ENCODE measurements around the gene TPM3.
"Not testable (repeated sequence)": the region's sequence is repeated elsewhere in the genome, so short reads cannot be mapped to it uniquely, and the experiment has no call there.

Gene TPM3

DNA sequence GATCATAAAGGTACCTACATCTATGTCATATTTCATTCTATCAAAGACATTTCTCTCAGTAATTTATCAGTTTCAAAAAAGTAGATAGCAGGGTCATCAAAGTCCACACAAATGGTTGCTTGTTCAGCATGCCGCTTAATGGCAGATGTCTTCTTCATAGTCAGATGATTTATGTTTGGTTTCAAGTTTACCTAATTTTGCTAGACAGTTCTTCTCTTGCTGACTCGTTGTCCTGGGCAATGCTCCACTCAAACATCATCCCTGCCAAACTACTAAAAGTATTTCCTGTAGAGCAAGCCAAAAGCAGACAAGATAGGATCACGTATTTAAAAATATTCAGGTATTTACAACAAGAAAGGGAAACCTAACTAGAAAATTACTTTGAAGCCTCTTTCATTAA is 50.7 kb downstream of the TPM3 start:
- POLR2A ChIA-PET: no interaction called here
- no peak for DNase-seq (ENCODE audit: extremely low spot score)
- TF ChIP-seq, protein P1, sequence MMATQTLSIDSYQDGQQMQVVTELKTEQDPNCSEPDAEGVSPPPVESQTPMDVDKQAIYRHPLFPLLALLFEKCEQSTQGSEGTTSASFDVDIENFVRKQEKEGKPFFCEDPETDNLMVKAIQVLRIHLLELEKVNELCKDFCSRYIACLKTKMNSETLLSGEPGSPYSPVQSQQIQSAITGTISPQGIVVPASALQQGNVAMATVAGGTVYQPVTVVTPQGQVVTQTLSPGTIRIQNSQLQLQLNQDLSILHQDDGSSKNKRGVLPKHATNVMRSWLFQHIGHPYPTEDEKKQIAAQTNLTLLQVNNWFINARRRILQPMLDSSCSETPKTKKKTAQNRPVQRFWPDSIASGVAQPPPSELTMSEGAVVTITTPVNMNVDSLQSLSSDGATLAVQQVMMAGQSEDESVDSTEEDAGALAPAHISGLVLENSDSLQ (IDR thresholded peaks at IDR 0.05): peak; percentile 37; the same call in 1 of the 2 replicates
- no peak for TF ChIP-seq BHLHE40 (IDR thresholded peaks at IDR 0.05; ENCODE audit: borderline replicate concordance)
- CTCF ChIA-PET: no interaction called here

DNA sequence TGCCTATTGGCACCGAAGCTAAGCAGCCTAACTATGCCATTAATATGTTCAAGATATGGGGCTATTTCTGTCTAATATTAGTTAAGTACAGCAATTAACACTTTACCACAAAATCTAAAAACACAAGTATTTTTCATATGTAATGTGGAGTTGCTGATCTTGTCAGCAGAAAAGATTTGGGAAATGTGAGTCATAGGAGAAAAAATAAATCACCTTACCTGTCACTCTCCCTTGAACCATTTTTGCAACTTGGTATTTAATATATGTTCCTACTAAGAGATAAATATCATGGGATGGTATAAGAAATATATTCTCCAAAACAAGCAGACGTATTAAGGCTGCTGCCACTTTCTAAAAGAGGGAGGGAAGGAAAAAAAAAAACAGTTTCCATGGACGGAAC is 54.0 kb downstream of the TPM3 start:
- TF ChIP-seq FOXA1 (IDR thresholded peaks at IDR 0.05) (no peak), LEF1 (IDR thresholded peaks at IDR 0.05; ENCODE audit: borderline replicate concordance) (no peak), L3MBTL2 (conservative IDR thresholded peaks at IDR 0.05) (no peak), HDGF (IDR thresholded peaks at IDR 0.05; ENCODE audit: borderline replicate concordance) (no peak), BHLHE40 (IDR thresholded peaks at IDR 0.05; ENCODE audit: borderline replicate concordance) (no peak)
- TF ChIP-seq, protein P1 (IDR thresholded peaks at IDR 0.05): peak; percentile 71
- ChIA-PET POLR2A (no interaction called here), CTCF (no interaction called here)
- no peak for DNase-seq (ENCODE audit: extremely low spot score)

DNA sequence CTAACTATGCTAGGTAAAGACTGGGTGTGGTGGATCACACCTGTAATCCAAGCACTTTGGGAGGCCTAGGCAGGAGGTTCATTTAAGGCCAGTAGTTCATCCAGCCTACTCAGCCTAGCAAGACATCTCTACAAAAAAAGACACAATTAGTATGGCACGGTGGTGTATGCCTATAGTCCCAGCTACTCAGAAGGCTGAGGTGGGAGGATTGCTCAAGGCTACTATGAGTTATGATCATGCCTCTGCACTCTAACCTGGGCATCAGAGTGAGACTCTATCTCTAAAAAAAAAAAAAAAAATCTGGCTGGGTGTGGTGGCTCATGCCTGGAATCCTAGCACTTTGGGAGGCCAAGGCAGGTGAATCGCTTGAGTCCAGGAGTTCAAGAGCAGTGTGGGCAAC is 58.6 kb downstream of the TPM3 start:
- TF ChIP-seq CTBP1 (IDR thresholded peaks at IDR 0.05; ENCODE audit: borderline replicate concordance): no peak
- no peak for TF ChIP-seq FOXA1 (IDR thresholded peaks at IDR 0.05)
- no peak for TF ChIP-seq ELF4 (IDR thresholded peaks at IDR 0.05)
- TF ChIP-seq L3MBTL2 (conservative IDR thresholded peaks at IDR 0.05): no peak
- TF ChIP-seq ARNT (IDR thresholded peaks at IDR 0.05): no peak
- no peak for TF ChIP-seq FOXM1 (IDR thresholded peaks at IDR 0.05; ENCODE audit: borderline replicate concordance)
- no peak for TF ChIP-seq SUZ12 (IDR thresholded peaks at IDR 0.05)
- no peak for TF ChIP-seq TARDBP (IDR thresholded peaks at IDR 0.05)
- TF ChIP-seq BHLHE40 (IDR thresholded peaks at IDR 0.05; ENCODE audit: borderline replicate concordance): no peak
- TF ChIP-seq, protein P1 (IDR thresholded peaks at IDR 0.05): no peak
- TF ChIP-seq SP1 (IDR thresholded peaks at IDR 0.05): no peak
- TF ChIP-seq ZNF384 (IDR thresholded peaks at IDR 0.05): no peak
- TF ChIP-seq FOXK2 (IDR thresholded peaks at IDR 0.05): no peak
- no peak for TF ChIP-seq HDGF (IDR thresholded peaks at IDR 0.05; ENCODE audit: borderline replicate concordance)
- TF ChIP-seq NFRKB (IDR thresholded peaks at IDR 0.05): no peak
- TF ChIP-seq LEF1 (IDR thresholded peaks at IDR 0.05; ENCODE audit: borderline replicate concordance): no peak
- POLR2A ChIA-PET: no interaction called here
- no peak for DNase-seq (ENCODE audit: extremely low spot score)
- CTCF ChIA-PET: no interaction called here

DNA sequence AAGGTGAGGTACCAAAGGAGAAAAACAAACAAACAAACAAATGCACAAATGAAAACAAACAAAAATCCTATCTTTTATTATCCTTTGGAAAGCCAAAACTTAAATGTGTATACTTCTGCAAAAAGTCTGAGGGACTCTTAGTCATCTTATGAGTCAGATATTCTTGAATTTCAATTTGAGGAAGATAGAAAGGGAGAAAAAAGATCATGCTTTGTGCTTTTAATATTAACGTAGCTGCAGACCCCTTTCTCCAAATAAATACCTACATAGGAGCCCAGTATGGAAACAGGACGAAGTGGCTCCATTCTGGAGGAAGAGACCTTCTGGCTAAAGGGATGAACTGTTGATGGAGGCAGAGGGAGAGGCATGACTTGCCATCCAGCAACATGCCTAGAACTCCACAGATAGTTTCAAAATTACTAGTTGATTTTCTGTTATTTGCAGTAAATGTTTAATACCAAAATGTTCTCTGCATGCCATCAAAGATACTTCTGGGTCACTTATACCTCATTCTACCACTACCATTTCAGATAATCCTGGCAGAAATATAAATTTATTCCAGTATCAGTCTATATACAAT is 62.4 kb downstream of the TPM3 start:
- ChIA-PET POLR2A (interaction anchor here (0.6 kb wide), 1 partner anchor 77 kb away, joined by 5 read pairs; the partner anchor contains the start of gene CFAP141), CTCF (no interaction called here)
- TF ChIP-seq ELF4 (IDR thresholded peaks at IDR 0.05): no peak
- TF ChIP-seq CTBP1 (IDR thresholded peaks at IDR 0.05; ENCODE audit: borderline replicate concordance): no peak
- no peak for TF ChIP-seq SUZ12 (IDR thresholded peaks at IDR 0.05)
- TF ChIP-seq L3MBTL2 (conservative IDR thresholded peaks at IDR 0.05): no peak
- TF ChIP-seq LEF1 (IDR thresholded peaks at IDR 0.05; ENCODE audit: borderline replicate concordance): no peak
- no peak for TF ChIP-seq BHLHE40 (IDR thresholded peaks at IDR 0.05; ENCODE audit: borderline replicate concordance)
- no peak for DNase-seq (ENCODE audit: extremely low spot score)

DNA sequence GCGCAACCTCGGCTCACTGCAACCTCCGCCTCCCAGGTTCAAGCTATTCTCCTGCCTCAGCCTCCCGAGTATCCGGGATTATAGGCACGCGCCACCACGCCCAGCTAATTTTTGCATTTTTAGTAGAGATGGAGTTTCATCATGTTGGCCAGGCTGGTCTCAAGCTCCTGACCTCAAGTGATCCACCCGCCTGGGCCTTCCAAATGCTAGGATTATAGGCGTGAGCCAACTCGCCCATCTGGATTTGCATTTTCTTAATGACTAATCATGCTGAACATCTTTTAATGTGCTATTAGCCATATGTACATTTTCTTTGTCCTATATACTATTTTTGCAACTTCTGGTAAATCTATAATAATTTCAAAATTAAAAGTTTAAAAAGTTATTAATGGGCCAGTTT is 68.7 kb downstream of the TPM3 start:
- CTCF ChIA-PET: interaction anchor here (0.6 kb wide), 1 partner anchor 25 kb away, joined by 3 read pairs; no protein-coding TSS in a partner anchor
- POLR2A ChIA-PET: not testable (repeated sequence)

DNA sequence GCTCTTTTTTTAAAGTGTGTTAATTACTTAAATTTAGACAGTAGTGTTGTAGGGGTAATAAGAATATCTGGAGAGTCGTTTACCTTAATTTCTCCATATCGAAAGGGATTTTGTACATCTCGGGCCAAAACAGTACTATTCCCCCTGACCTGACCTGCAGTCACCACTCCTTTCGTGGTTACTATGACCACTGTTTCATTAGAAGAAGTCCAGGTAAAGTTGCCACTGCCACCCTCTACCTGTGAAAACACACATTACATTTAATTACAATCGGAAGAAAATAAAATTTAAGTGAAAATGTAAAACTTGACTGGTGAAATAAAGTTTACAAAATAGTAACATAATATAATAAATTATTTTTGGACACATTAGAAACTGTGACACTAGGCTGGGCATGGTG is 74.3 kb downstream of the TPM3 start:
- ChIA-PET CTCF (interaction anchor here (0.7 kb wide), 1 partner anchor 433 kb away, joined by 3 read pairs; no protein-coding TSS in a partner anchor), POLR2A (no interaction called here)
- TF ChIP-seq ARNT (IDR thresholded peaks at IDR 0.05) (no peak), HDGF (IDR thresholded peaks at IDR 0.05; ENCODE audit: borderline replicate concordance) (no peak), LEF1 (IDR thresholded peaks at IDR 0.05; ENCODE audit: borderline replicate concordance) (no peak), FOXA1 (IDR thresholded peaks at IDR 0.05) (no peak), SP1 (IDR thresholded peaks at IDR 0.05) (no peak), L3MBTL2 (conservative IDR thresholded peaks at IDR 0.05) (no peak), BHLHE40 (IDR thresholded peaks at IDR 0.05; ENCODE audit: borderline replicate concordance) (no peak)
- no peak for DNase-seq (ENCODE audit: extremely low spot score)

More for the DNA sequence above, 68.7 kb downstream of the TPM3 start:
- DNase-seq (ENCODE audit: extremely low spot score): not testable (repeated sequence)

DNA sequence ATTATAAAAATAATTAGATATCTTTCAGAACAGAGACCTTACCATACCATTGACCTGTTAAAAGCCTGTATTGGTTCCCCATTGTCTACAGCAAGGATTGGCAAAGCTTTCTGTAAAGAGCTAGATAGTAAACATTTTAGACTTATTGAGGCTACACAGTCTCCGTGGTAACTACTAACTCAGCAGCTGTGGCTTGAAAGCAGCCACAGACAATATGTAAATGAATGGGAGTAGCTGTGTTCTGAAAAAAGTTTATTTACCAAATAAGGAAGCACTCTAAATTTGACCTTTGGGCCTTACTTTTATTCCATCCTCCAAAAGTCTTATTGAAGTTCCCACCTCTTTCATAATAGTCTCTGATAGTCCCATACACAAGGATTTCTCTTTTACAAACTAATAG is 76.7 kb downstream of the TPM3 start:
- TF ChIP-seq L3MBTL2 (conservative IDR thresholded peaks at IDR 0.05) (no peak), ELF4 (IDR thresholded peaks at IDR 0.05) (no peak), FOXK2 (IDR thresholded peaks at IDR 0.05) (no peak), LEF1 (IDR thresholded peaks at IDR 0.05; ENCODE audit: borderline replicate concordance) (no peak), SUZ12 (IDR thresholded peaks at IDR 0.05) (no peak), NFRKB (IDR thresholded peaks at IDR 0.05) (no peak), FOXM1 (IDR thresholded peaks at IDR 0.05; ENCODE audit: borderline replicate concordance) (no peak), HDGF (IDR thresholded peaks at IDR 0.05; ENCODE audit: borderline replicate concordance) (no peak), FOXA1 (IDR thresholded peaks at IDR 0.05) (no peak), BHLHE40 (IDR thresholded peaks at IDR 0.05; ENCODE audit: borderline replicate concordance) (no peak), ARNT (IDR thresholded peaks at IDR 0.05) (no peak), SP1 (IDR thresholded peaks at IDR 0.05) (no peak), CTBP1 (IDR thresholded peaks at IDR 0.05; ENCODE audit: borderline replicate concordance) (no peak)
- ChIA-PET CTCF (no interaction called here), POLR2A (interaction anchor here (0.6 kb wide), 1 partner anchor 9 kb away, joined by 3 read pairs; no protein-coding TSS in a partner anchor)
- no peak for DNase-seq (ENCODE audit: extremely low spot score)
